Omental fat pad (tissue), 4 donors: ENCODE measurements around the gene HAUS2. TPM values are rescaled to one million over a fixed set of nuclear protein-coding genes. Genes with fewer than 3 reads are reported as not detected.

ENCODE experiments used
- ATAC-seq: fragments of 150-250 bp; one replicate; pipeline ENCODE4 v1.9.1; 2016; ENCODE audit warnings: mild to moderate bottlenecking, moderate library complexity; ENCODE audit not compliant: low FRiP score
- DNase-seq: peaks from one replicate; pipeline ENCODE4 v3.0.0-alpha.2; 2019; ENCODE audit warnings: low spot score
- CTCF ChIP-seq, 3 donors: fragments of 450-650 bp; IDR thresholded peaks; one replicate each; pipeline ENCODE4 v1.5.1; 2016 to 2017; ENCODE audit warnings: antibody characterized with exemption in 3 of 3, mild to moderate bottlenecking in 3 of 3, moderate library complexity in 2 of 3
- total RNA-seq, 4 donors: library from RNA; depleted of rRNA; stranded (reverse); fragments of >200 nt; gene quantifications; one replicate each; pipeline ENCODE4 v1.1.0, GENCODE V29; 2016

Gene HAUS2
- total RNA-seq, 4 donors from 2014 or later: 24.6 to 41.9 (median 28.6) TPM

GRCh38 chr15:42508263-42508690, 40.4 kb upstream of the HAUS2 start:
- no peak for TF ChIP-seq CTCF (IDR thresholded peaks at IDR 0.05)
- ATAC-seq (peak; percentile 56), DNase-seq (no peak)

GRCh38 chr15:42510258-42511006, 38.2 kb upstream of the HAUS2 start:
- no peak for TF ChIP-seq CTCF (IDR thresholded peaks at IDR 0.05)
- ATAC-seq (no peak), DNase-seq (no peak)

- peak; percentile 63 for ATAC-seq
- TF ChIP-seq CTCF (IDR thresholded peaks at IDR 0.05): no peak
- no peak for DNase-seq
These were observed 37.6 kb upstream of the HAUS2 start for GRCh38 chr15:42511007-42511391.

GRCh38 chr15:42523331-42523730, 25.3 kb upstream of the HAUS2 start:
- DNase-seq: no peak
- TF ChIP-seq CTCF (IDR thresholded peaks at IDR 0.05): no peak
- no peak for ATAC-seq

- no peak for TF ChIP-seq CTCF (IDR thresholded peaks at IDR 0.05)
- no peak for ATAC-seq
- no peak for DNase-seq
These were observed 19.7 kb upstream of the HAUS2 start for GRCh38 chr15:42528970-42529369.

GRCh38 chr15:42533246-42533645, 15.4 kb upstream of the HAUS2 start:
- DNase-seq (no peak), ATAC-seq (no peak)
- TF ChIP-seq CTCF (IDR thresholded peaks at IDR 0.05): no peak
